ENCODE measurements around the gene FOXN3.

Gene FOXN3

GRCh38 chr14:89351221-89351515, 65.9 kb downstream of the FOXN3 start:
- no peak overlapping the region for H3K9ac ChIP-seq (ENCODE audit: low read length)
- H3K4me2 ChIP-seq (ENCODE audit: low read length), result peak overlapping the region; percentile 15
- no peaks in the 10 kb centered on the region for H3K27me3 ChIP-seq (ENCODE audit: low read depth, low read length)
- H3K4me3 ChIP-seq (ENCODE audit: low read length), result no peak overlapping the region
- no peaks in the 10 kb centered on the region for H3K79me2 ChIP-seq (ENCODE audit: low read length)
- no peaks in the 10 kb centered on the region for H3K9me3 ChIP-seq (ENCODE audit: insufficient read depth, low read length)
- TF ChIP-seq CTCF (IDR thresholded peaks at IDR 0.05; ENCODE audit: low read depth, low read length) (no peak), EZH2phosphoT487 (IDR thresholded peaks at IDR 0.05; ENCODE audit: low read depth) (no peak)
- no peak overlapping the region for H2AFZ ChIP-seq (ENCODE audit: low read depth, low read length)
- peaks cover 13% of the 10 kb centered on the region for H3K36me3 ChIP-seq (replicated peaks; ENCODE audit: low read depth, low read length)
- H4K20me1 ChIP-seq (ENCODE audit: insufficient read depth, low read length), result no peaks in the 10 kb centered on the region; the same call in 1 of the 2 replicates
- peaks cover 10% of the 10 kb centered on the region for H3K4me1 ChIP-seq (ENCODE audit: low read length)
- H3K27ac ChIP-seq (ENCODE audit: low read length), result no peak overlapping the region

- Histone ChIP-seq H3K4me3 (ENCODE audit: low read length) (no peak overlapping the region), H2AFZ (ENCODE audit: low read depth, low read length) (no peak overlapping the region), H3K4me2 (ENCODE audit: low read length) (no peak overlapping the region), H3K9me3 (ENCODE audit: insufficient read depth, low read length) (no peaks in the 10 kb centered on the region), H3K27me3 (ENCODE audit: low read depth, low read length) (no peaks in the 10 kb centered on the region), H4K20me1 (ENCODE audit: insufficient read depth, low read length) (no peaks in the 10 kb centered on the region), H3K27ac (ENCODE audit: low read length) (no peak overlapping the region), H3K4me1 (ENCODE audit: low read length) (peaks cover 10% of the 10 kb centered on the region), H3K36me3 (replicated peaks; ENCODE audit: low read depth, low read length) (peaks cover 13% of the 10 kb centered on the region), H3K9ac (ENCODE audit: low read length) (no peak overlapping the region), H3K79me2 (ENCODE audit: low read length) (no peaks in the 10 kb centered on the region)
- TF ChIP-seq EZH2phosphoT487 (IDR thresholded peaks at IDR 0.05; ENCODE audit: low read depth) (no peak), CTCF (IDR thresholded peaks at IDR 0.05; ENCODE audit: low read depth, low read length) (no peak)
These were observed 66.9 kb downstream of the FOXN3 start for GRCh38 chr14:89350152-89350551.

- H3K9me3 ChIP-seq (ENCODE audit: insufficient read depth, low read length), result no peaks in the 10 kb centered on the region
- H3K36me3 ChIP-seq (replicated peaks; ENCODE audit: low read depth, low read length), result peaks cover 13% of the 10 kb centered on the region
- H4K20me1 ChIP-seq (ENCODE audit: insufficient read depth, low read length), result no peaks in the 10 kb centered on the region
- TF ChIP-seq CTCF (IDR thresholded peaks at IDR 0.05; ENCODE audit: low read depth, low read length) (no peak), EZH2phosphoT487 (IDR thresholded peaks at IDR 0.05; ENCODE audit: low read depth) (no peak)
- H3K4me2 ChIP-seq (ENCODE audit: low read length), result no peak overlapping the region
- H3K79me2 ChIP-seq (ENCODE audit: low read length), result no peaks in the 10 kb centered on the region
- H3K27me3 ChIP-seq (ENCODE audit: low read depth, low read length), result no peaks in the 10 kb centered on the region
- H2AFZ ChIP-seq (ENCODE audit: low read depth, low read length), result no peak overlapping the region
- no peak overlapping the region for H3K4me3 ChIP-seq (ENCODE audit: low read length)
- H3K9ac ChIP-seq (ENCODE audit: low read length), result no peak overlapping the region
- H3K4me1 ChIP-seq (ENCODE audit: low read length), result peaks cover 10% of the 10 kb centered on the region
- H3K27ac ChIP-seq (ENCODE audit: low read length), result no peak overlapping the region
These were observed 67.6 kb downstream of the FOXN3 start for GRCh38 chr14:89349171-89350008.

- Histone ChIP-seq H4K20me1 (ENCODE audit: insufficient read depth, low read length) (no peaks in the 10 kb centered on the region), H3K4me2 (ENCODE audit: low read length) (no peak overlapping the region), H3K9me3 (ENCODE audit: insufficient read depth, low read length) (no peaks in the 10 kb centered on the region), H2AFZ (ENCODE audit: low read depth, low read length) (no peak overlapping the region), H3K79me2 (ENCODE audit: low read length) (no peaks in the 10 kb centered on the region), H3K4me1 (ENCODE audit: low read length) (peaks cover 10% of the 10 kb centered on the region), H3K9ac (ENCODE audit: low read length) (no peak overlapping the region), H3K4me3 (ENCODE audit: low read length) (no peak overlapping the region), H3K27ac (ENCODE audit: low read length) (no peak overlapping the region), H3K27me3 (ENCODE audit: low read depth, low read length) (no peaks in the 10 kb centered on the region), H3K36me3 (replicated peaks; ENCODE audit: low read depth, low read length) (peaks cover 13% of the 10 kb centered on the region)
- TF ChIP-seq CTCF (IDR thresholded peaks at IDR 0.05; ENCODE audit: low read depth, low read length) (no peak), EZH2phosphoT487 (IDR thresholded peaks at IDR 0.05; ENCODE audit: low read depth) (no peak)
These were observed 68.3 kb downstream of the FOXN3 start for GRCh38 chr14:89348722-89349121.

Data from OCI-LY3 (cell line).